Lower leg skin (tissue), 3 donors: ENCODE measurements around the gene FNDC3B.

Experiments
- CTCF ChIP-seq, 3 donors: fragments of 450-650 bp; IDR thresholded peaks; one replicate each; pipeline ENCODE4 v1.5.1; 2016; ENCODE audit warnings: antibody characterized with exemption in 3 of 3, mild to moderate bottlenecking in 3 of 3, moderate library complexity in 2 of 3
- POLR2A ChIP-seq, 2 donors: fragments of 450-650 bp; IDR thresholded peaks; one replicate each; pipeline ENCODE4 v1.6.1; 2016 to 2017; ENCODE audit warnings: antibody characterized with exemption in 2 of 2, mild to moderate bottlenecking in 1 of 2, moderate library complexity in 1 of 2

- TF ChIP-seq CTCF (IDR thresholded peaks at IDR 0.05) (no peak), POLR2A (IDR thresholded peaks at IDR 0.05) (no peak)
These were observed 188.6 kb downstream of the FNDC3B start for GRCh38 chr3:172228036-172228415.
